Muscle layer of colon (tissue), 2 donors: ENCODE measurements around the gene MAN1B1.

Experiments
- H3K27ac ChIP-seq: one replicate; pipeline ENCODE4 v1.7.0; 2013; ENCODE audit warnings: low read depth, mild to moderate bottlenecking, low read length, moderate library complexity
- H3K27me3 ChIP-seq, 2 donors: one replicate each; pipeline ENCODE4 v1.7.0; 2013; ENCODE audit warnings: low read length in 2 of 2, mild to moderate bottlenecking in 2 of 2; ENCODE audit not compliant: insufficient read depth in 2 of 2, control insufficient read depth in 1 of 2
- H3K36me3 ChIP-seq: one replicate; pipeline ENCODE4 v1.7.0; 2013; ENCODE audit warnings: mild to moderate bottlenecking, low read length; ENCODE audit not compliant: insufficient read depth
- H3K4me1 ChIP-seq: one replicate; pipeline ENCODE4 v1.7.0; 2013; ENCODE audit warnings: mild to moderate bottlenecking, low read length; ENCODE audit not compliant: insufficient read depth
- H3K4me3 ChIP-seq, 2 donors: one replicate each; pipeline ENCODE4 v1.7.0; 2013; ENCODE audit warnings: low read length in 2 of 2, low read depth in 1 of 2, mild to moderate bottlenecking in 1 of 2, moderate library complexity in 1 of 2
- H3K9ac ChIP-seq: one replicate; pipeline ENCODE4 v1.7.0; 2013; ENCODE audit warnings: low read length
- H3K9me3 ChIP-seq: one replicate; pipeline ENCODE4 v1.7.0; 2013; ENCODE audit warnings: mild to moderate bottlenecking, low read length
- donor health status: abdominal sarcoma.
- donor health status: Adenocarcinoma of cecum.

Gene MAN1B1

GRCh38 chr9:137099231-137099630, 12.4 kb downstream of the MAN1B1 start:
- Histone ChIP-seq H3K9me3 (no peaks in the 10 kb centered on the region), H3K4me1 (no peaks in the 10 kb centered on the region), H3K27me3 (no peaks in the 10 kb centered on the region), H3K27ac (no peak overlapping the region), H3K9ac (no peak overlapping the region), H3K4me3 (no peak overlapping the region), H3K36me3 (peaks cover 58% of the 10 kb centered on the region)

- H3K9me3 ChIP-seq, result no peaks in the 10 kb centered on the region
- H3K4me3 ChIP-seq, result no peak overlapping the region
- peaks cover 51% of the 10 kb centered on the region for H3K36me3 ChIP-seq
- no peaks in the 10 kb centered on the region for H3K27me3 ChIP-seq
- no peak overlapping the region for H3K9ac ChIP-seq
- no peak overlapping the region for H3K27ac ChIP-seq
- H3K4me1 ChIP-seq, result no peaks in the 10 kb centered on the region
Observed at GRCh38 chr9:137103206-137103999, 16.6 kb downstream of the MAN1B1 start.

- no peak overlapping the region for H3K4me3 ChIP-seq
- H3K4me1 ChIP-seq, result no peaks in the 10 kb centered on the region
- peaks cover 44% of the 10 kb centered on the region for H3K36me3 ChIP-seq
- no peaks in the 10 kb centered on the region for H3K9me3 ChIP-seq
- no peaks in the 10 kb centered on the region for H3K27me3 ChIP-seq
- no peak overlapping the region for H3K27ac ChIP-seq
- no peak overlapping the region for H3K9ac ChIP-seq
Observed at GRCh38 chr9:137105814-137106661, 19.3 kb downstream of the MAN1B1 start.

- Histone ChIP-seq H3K9ac (no peak overlapping the region), H3K27ac (no peak overlapping the region), H3K36me3 (peaks cover 36% of the 10 kb centered on the region), H3K4me3 (no peak overlapping the region), H3K27me3 (no peaks in the 10 kb centered on the region), H3K9me3 (no peaks in the 10 kb centered on the region), H3K4me1 (no peaks in the 10 kb centered on the region)
Observed at GRCh38 chr9:137106662-137107250, 20.0 kb downstream of the MAN1B1 start.

GRCh38 chr9:137107312-137107921, 20.6 kb downstream of the MAN1B1 start:
- no peak overlapping the region for H3K4me3 ChIP-seq
- no peaks in the 10 kb centered on the region for H3K9me3 ChIP-seq
- H3K27me3 ChIP-seq, result no peaks in the 10 kb centered on the region
- H3K36me3 ChIP-seq, result peaks cover 31% of the 10 kb centered on the region
- no peak overlapping the region for H3K27ac ChIP-seq
- H3K9ac ChIP-seq, result no peak overlapping the region
- H3K4me1 ChIP-seq, result no peaks in the 10 kb centered on the region

- Histone ChIP-seq H3K27me3 (no peaks in the 10 kb centered on the region), H3K27ac (no peak overlapping the region), H3K36me3 (peaks cover 31% of the 10 kb centered on the region), H3K9ac (no peak overlapping the region), H3K9me3 (no peaks in the 10 kb centered on the region), H3K4me3 (no peak overlapping the region), H3K4me1 (no peaks in the 10 kb centered on the region)
Observed at GRCh38 chr9:137107982-137108381, 21.2 kb downstream of the MAN1B1 start.

- H3K4me1 ChIP-seq, result no peaks in the 10 kb centered on the region
- H3K36me3 ChIP-seq, result peaks cover 26% of the 10 kb centered on the region
- no peak overlapping the region for H3K9ac ChIP-seq
- H3K27ac ChIP-seq, result no peak overlapping the region
- H3K4me3 ChIP-seq, result no peak overlapping the region
- no peaks in the 10 kb centered on the region for H3K27me3 ChIP-seq
- no peaks in the 10 kb centered on the region for H3K9me3 ChIP-seq
Observed at GRCh38 chr9:137108608-137109249, 21.9 kb downstream of the MAN1B1 start.

- no peak overlapping the region for H3K4me3 ChIP-seq
- no peak overlapping the region for H3K9ac ChIP-seq
- H3K27ac ChIP-seq, result no peak overlapping the region
- no peaks in the 10 kb centered on the region for H3K9me3 ChIP-seq
- peaks cover 22% of the 10 kb centered on the region for H3K36me3 ChIP-seq
- H3K27me3 ChIP-seq, result no peaks in the 10 kb centered on the region
- H3K4me1 ChIP-seq, result no peaks in the 10 kb centered on the region
Observed at GRCh38 chr9:137109250-137110146, 22.7 kb downstream of the MAN1B1 start.

GRCh38 chr9:137110147-137110910, 23.5 kb downstream of the MAN1B1 start:
- no peak overlapping the region for H3K4me3 ChIP-seq
- H3K9ac ChIP-seq, result no peak overlapping the region
- H3K27me3 ChIP-seq, result no peaks in the 10 kb centered on the region
- no peaks in the 10 kb centered on the region for H3K9me3 ChIP-seq
- H3K36me3 ChIP-seq, result peaks cover 18% of the 10 kb centered on the region
- H3K4me1 ChIP-seq, result no peaks in the 10 kb centered on the region
- H3K27ac ChIP-seq, result no peak overlapping the region
